Measurements from ENCODE around the gene RYR3. TPM values are rescaled to one million over a fixed set of nuclear protein-coding genes. Genes with fewer than 3 reads are reported as not detected.

The RYR3 gene
- total RNA-seq, 1 experiment from 2014 or later, result not detected

- H3K9me3 Mint-ChIP-seq (ENCODE audit: unreplicated experiment), result no peaks in the 10 kb centered on the region
- no peak overlapping the region for H3K4me3 Mint-ChIP-seq (ENCODE audit: unreplicated experiment)
- CTCF ChIA-PET, result interaction anchor here (0.5 to 0.6 kb wide), 2 partner anchors 27 to 140 kb away, joined by 3 read pairs; no protein-coding TSS in a partner anchor
- POLR2A ChIA-PET, result interaction anchor here (0.7 to 1.0 kb wide), 2 partner anchors 16 to 285 kb away, joined by 3 read pairs; no protein-coding TSS in a partner anchor
- H3K27ac Mint-ChIP-seq (ENCODE audit: low read depth, unreplicated experiment), result no peak overlapping the region
- H3K4me1 Mint-ChIP-seq (ENCODE audit: insufficient read depth, unreplicated experiment), result no peaks in the 10 kb centered on the region
- no peaks in the 10 kb centered on the region for H3K36me3 Mint-ChIP-seq (ENCODE audit: insufficient read depth, unreplicated experiment)
- intact Hi-C loops (cut with micrococcal nuclease), result no loop called here
- no TSS peak for BruUV-seq (replicated peaks)
- TF ChIP-seq CTCF (IDR thresholded peaks at IDR 0.05; ENCODE audit: unreplicated experiment), result no peak
- DNase-seq (ENCODE audit: unreplicated experiment), result no peak
- H3K27me3 Mint-ChIP-seq (ENCODE audit: insufficient read depth, unreplicated experiment), result peaks cover 47% of the 10 kb centered on the region
These were observed 491.2 kb downstream of the RYR3 start for GRCh38 chr15:33801954-33802353.

- BruUV-seq (replicated peaks), result no TSS peak
- peaks cover 15% of the 10 kb centered on the region for H3K27me3 Mint-ChIP-seq (ENCODE audit: insufficient read depth, unreplicated experiment)
- peaks cover 9% of the 10 kb centered on the region for H3K4me1 Mint-ChIP-seq (ENCODE audit: insufficient read depth, unreplicated experiment)
- ChIA-PET CTCF (interaction anchor here (0.7 to 1.5 kb wide), 2 partner anchors 107 to 515 kb away, joined by 3 to 4 read pairs; no protein-coding TSS in a partner anchor), POLR2A (no interaction called here)
- no peaks in the 10 kb centered on the region for H3K9me3 Mint-ChIP-seq (ENCODE audit: unreplicated experiment)
- intact Hi-C loops (cut with micrococcal nuclease), result no loop called here
- H3K27ac Mint-ChIP-seq (ENCODE audit: low read depth, unreplicated experiment), result no peak overlapping the region
- no peaks in the 10 kb centered on the region for H3K36me3 Mint-ChIP-seq (ENCODE audit: insufficient read depth, unreplicated experiment)
- no peak overlapping the region for H3K4me3 Mint-ChIP-seq (ENCODE audit: unreplicated experiment)
- TF ChIP-seq CTCF (IDR thresholded peaks at IDR 0.05; ENCODE audit: unreplicated experiment), result no peak
- DNase-seq (ENCODE audit: unreplicated experiment), result no peak
These were observed 496.9 kb downstream of the RYR3 start for GRCh38 chr15:33807665-33808064.

GRCh38 chr15:33808720-33809457 is 498.1 kb downstream of the RYR3 start:
- ChIA-PET CTCF (interaction anchor here (0.7 kb wide), 1 partner anchor 108 kb away, joined by 4 read pairs; no protein-coding TSS in a partner anchor), POLR2A (no interaction called here)
- H3K27ac Mint-ChIP-seq (ENCODE audit: low read depth, unreplicated experiment), result no peak overlapping the region
- no TSS peak for BruUV-seq (replicated peaks)
- peaks cover 9% of the 10 kb centered on the region for H3K4me1 Mint-ChIP-seq (ENCODE audit: insufficient read depth, unreplicated experiment)
- H3K9me3 Mint-ChIP-seq (ENCODE audit: unreplicated experiment), result no peaks in the 10 kb centered on the region
- no peak for TF ChIP-seq CTCF (IDR thresholded peaks at IDR 0.05; ENCODE audit: unreplicated experiment)
- H3K4me3 Mint-ChIP-seq (ENCODE audit: unreplicated experiment), result no peak overlapping the region
- peaks cover 15% of the 10 kb centered on the region for H3K27me3 Mint-ChIP-seq (ENCODE audit: insufficient read depth, unreplicated experiment)
- intact Hi-C loops (cut with micrococcal nuclease), result no loop called here
- H3K36me3 Mint-ChIP-seq (ENCODE audit: insufficient read depth, unreplicated experiment), result no peaks in the 10 kb centered on the region
- DNase-seq (ENCODE audit: unreplicated experiment), result peak; percentile 2

GRCh38 chr15:33810073-33810595 is 499.4 kb downstream of the RYR3 start:
- DNase-seq (ENCODE audit: unreplicated experiment), result no peak
- Mint-ChIP-seq H3K9me3 (ENCODE audit: unreplicated experiment) (no peaks in the 10 kb centered on the region), H3K27me3 (ENCODE audit: insufficient read depth, unreplicated experiment) (peaks cover 6% of the 10 kb centered on the region), H3K4me3 (ENCODE audit: unreplicated experiment) (no peak overlapping the region), H3K27ac (ENCODE audit: low read depth, unreplicated experiment) (no peak overlapping the region), H3K4me1 (ENCODE audit: insufficient read depth, unreplicated experiment) (peaks cover 9% of the 10 kb centered on the region), H3K36me3 (ENCODE audit: insufficient read depth, unreplicated experiment) (no peaks in the 10 kb centered on the region)
- BruUV-seq (replicated peaks), result no TSS peak
- intact Hi-C loops (cut with micrococcal nuclease), result no loop called here
- ChIA-PET POLR2A (no interaction called here), CTCF (no interaction called here)
- TF ChIP-seq CTCF (IDR thresholded peaks at IDR 0.05; ENCODE audit: unreplicated experiment), result no peak

Measured in MCF 10A (cell line).